Activated CD4-positive, alpha-beta T cell treated with anti-CD3 and anti-CD28 coated beads, Interleukin-2, amount 50 U/mL, for 4 hours (primary cell): ENCODE data around the gene CMIP.

Source experiments
- DNase-seq, 2 experiments: peaks; one replicate each; pipeline ENCODE4 v3.0.0-alpha.2; 2020

Gene CMIP

DNA sequence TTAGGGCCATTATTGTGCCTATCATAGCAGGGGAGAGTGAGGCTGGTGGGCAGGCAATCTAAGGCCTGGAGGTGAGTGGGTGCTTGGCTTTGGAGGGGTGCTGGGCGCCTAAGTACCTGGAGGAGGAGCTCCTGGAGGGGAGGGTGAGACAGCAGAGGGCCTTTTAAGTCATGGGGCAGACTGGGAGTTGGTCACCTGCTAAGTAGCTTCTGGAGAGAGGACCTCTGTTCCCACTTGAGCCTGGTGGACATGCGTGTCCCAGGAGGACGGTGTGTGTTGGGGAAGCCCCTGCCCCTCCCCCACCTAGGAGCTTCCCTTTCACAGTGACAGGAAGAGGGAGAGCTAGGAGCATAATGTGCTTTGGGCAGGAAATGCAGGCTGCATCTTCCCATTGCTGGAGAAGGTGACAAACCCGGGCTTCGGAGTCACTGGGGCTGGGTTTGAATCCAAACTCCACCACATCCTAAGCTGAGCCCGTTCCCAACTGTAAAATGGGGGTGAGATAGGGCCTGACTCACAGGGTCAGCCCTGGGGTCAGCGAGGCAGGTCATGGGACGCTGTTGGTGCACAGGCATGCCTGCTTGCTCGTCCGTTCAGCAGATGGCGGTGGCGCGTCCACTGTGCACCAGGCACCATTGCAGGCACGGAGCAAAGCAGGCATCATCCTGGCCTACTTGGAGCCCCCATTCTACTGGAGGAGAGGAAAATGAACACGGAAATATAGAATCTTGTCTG, 37.9 kb downstream of the CMIP start:
- DNase-seq: no peak

DNA sequence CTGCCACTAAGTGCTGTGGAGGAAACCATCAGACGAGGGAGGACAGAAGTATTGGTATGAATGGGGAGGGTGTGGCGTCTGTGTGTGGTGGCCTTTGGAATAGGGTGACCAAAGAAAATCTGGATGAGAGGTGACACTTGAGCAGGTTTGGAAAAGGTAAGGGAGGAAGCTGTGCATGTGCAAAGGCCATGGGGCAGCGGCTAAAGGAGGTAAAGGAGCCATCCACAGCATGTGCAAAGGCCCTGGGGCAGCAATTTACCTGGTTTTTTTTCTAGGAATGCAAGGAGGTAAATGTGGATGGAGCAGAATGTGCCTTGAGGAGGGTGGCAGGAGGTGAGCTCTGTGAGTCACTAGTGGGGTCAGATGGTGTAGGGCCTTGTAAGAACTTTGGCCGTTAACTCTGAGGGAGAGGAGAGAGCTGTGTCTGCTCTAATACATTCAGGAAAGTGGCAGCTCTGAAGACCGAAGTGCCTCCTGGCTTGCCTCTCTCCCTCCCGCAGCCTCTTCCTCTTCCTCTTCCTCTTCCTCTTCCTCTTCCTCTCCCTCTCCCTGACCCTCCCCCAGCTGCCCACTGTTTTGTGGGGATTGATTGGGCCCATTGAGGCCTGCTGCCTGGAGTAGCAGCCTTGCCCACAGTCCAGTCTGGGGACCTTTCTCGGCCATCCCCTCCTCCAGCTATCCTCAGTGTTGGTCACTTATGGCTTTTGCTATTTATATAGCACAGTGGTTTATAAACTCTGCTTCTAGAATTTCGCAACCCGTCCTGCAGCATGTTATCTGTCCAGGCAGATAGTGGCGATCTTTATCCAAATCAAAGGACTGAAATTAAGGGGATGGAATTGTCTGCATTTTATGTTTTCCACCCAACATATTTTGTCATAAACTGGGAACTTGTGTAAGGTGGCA, 38.7 kb downstream of the CMIP start:
- DNase-seq: no peak

DNA sequence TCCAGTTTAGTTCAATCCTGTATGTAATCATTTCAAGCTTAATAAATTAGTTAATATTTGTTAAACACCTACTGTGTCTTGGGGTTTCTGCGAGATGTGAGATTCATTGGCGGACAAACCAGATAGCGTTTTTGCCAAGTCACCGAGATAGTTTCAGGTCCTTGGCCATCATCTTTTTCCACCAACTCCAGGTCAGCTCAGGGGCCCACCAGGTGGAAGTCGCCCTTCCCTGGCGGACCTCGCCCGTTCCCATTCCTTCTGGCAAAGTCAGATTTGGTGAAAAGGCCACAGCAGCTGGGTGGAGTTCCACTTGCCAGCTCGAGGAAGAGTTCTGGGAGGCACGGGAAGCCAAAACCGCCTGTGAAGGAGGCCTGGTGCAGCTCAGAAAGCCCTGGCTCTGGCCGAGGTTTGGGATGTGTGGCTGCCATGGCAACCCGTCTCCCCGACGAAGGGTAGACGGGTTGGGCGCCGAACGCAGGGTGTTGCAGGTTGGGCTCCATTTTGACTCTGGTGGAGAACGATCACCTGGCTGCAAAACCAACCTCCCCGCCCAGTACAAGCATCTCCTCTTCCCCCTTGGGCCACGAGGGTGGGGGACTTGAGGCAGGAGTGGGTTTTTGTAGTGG, 39.5 kb downstream of the CMIP start:
- DNase-seq: no peak

DNA sequence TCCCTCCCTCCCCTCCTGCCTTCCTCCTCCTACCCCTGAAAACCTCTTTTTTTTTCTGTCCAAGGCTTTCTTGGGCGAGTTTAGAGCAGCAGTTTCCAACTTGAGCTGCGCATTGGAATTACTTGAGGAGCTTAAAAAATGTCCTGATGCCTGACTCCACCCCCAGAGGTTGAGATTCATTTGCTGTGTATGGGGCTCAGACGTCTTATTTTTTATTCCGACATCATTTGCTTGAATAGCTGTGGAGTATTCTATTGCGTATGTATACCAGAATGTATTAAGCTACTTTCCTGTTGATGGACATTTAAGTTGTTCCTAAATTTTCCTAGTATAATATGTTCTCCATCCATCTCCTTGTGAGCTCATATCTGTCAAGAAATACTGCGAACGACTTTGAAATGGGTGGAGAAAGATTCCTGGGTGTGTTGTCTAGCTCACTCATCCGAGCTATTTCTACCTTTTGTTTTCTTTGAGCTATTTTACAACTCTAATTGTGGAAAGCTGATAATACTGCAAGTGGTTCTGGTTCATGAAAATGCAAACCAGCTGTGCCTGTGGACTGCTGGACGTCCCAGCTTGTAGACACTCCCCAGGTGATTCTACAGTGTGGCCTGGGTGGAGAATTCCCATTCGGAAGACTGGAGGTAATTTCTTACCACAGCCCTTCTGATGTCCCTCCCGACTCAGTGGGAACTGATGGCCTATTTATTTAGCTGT, 40.5 kb downstream of the CMIP start:
- DNase-seq: no peak

DNA sequence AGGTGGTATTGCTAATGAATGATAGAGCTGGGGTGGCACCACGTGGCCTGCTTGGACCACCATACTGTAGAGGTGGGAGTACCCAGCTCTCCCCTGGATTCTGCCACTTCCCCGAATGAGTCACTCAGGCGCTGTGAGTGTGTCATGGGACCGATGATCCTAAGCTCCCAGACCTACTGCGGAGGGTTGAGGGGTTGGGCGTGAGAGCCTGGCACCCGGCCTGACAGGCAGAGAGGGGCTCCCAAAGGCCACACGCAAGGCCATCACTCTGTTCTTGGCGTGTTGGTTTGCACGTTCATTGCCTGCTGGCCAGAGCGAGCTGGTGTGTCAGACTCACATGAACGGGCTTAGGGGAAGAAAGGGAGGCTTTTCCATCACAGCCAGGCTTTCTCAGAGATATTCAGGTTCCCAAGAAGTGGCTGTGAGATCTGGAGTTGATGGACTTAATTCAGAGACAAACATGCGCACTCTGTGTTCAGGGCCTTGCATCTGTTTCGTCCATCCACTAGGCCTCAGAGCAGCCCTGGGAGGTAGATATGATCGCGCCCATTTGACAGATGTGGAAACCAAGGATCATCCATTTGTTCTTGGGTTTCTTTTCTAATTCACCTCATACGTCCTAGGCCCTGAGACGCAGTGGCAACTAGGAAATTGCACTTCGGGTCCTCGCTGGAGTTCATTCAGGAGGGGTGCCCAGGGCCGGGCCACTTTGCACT, 41.4 kb downstream of the CMIP start:
- no peak for DNase-seq

DNA sequence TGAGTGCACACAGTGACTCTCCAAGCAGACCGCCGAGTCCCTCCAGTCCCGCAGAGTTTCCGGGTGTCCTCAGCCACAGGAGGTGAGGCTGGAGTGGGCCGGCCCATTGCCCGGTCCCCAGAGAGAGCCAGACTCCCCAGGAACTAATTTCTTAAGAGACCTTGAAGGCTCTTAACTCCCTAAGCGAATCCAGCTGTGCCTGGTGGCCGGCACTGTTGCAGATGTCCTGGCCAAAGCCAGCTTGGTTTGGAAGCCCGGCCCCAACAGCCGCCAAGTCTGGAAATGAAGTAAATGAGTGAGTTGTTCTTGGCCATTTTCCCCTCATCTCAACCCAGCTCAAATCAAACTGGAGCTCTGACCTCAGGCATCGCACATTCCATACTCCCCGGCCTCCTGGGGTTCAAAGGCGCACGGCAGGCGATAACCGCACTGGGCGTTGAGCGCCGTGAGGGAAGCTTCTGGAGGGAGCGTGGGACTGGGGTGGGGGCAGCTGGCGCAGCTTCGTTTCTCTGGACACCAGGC, 42.0 kb downstream of the CMIP start:
- DNase-seq: no peak

DNA sequence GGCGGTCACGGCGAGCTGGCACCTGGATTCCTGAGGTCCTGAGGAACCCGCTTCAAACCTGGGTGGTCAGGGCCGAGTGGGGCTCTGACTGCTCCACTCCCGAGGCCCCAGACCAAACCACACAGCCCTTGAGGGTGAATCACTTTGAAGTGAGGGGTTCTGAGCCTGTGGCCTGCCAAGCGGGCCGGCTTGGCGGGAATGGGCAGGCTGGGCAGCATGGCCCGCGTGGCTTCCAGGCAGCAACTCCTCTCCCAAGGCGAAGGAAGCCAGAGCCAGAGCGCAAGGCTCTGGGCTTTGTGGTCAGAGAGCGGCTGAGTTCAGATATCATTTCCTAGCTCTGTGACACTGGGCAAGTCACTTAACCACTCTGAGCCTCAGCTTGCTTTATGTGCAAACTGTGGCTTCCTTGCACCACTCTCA, 42.7 kb downstream of the CMIP start:
- DNase-seq: no peak

DNA sequence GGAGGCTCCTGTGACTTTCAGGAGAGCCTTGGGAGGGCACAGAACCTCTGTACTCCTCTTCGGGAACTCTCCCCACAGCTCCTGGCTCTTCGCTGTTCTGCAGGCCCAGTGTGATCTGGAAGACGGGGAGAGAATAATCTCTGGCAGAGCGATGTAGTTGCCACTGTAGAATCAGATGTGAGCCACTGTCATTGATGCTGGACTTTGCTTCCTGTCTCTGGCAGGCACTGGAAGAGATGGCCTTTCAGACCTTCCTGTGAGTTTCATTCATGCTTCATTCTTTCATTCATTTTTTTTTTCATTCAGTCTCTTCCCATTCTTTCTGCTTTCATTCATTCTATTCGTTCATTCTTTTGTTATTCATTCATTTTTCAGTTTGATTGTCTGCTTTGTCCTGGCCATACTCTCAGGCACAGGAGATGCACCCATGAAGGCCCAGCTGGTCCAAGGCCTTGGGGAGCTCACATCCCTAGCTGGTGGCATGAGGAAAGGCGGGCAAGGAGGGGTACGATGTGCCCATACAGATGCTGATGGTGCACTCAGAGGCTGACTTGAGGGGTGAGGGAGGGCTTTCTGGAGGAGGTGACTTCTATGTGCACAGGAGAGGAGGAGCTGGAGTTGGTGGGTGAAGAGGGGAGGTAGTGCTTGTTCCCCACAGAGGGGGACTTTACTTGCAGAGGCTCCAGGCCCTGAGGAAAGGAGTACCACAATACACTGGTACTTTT, 44.2 kb downstream of the CMIP start:
- DNase-seq: no peak

DNA sequence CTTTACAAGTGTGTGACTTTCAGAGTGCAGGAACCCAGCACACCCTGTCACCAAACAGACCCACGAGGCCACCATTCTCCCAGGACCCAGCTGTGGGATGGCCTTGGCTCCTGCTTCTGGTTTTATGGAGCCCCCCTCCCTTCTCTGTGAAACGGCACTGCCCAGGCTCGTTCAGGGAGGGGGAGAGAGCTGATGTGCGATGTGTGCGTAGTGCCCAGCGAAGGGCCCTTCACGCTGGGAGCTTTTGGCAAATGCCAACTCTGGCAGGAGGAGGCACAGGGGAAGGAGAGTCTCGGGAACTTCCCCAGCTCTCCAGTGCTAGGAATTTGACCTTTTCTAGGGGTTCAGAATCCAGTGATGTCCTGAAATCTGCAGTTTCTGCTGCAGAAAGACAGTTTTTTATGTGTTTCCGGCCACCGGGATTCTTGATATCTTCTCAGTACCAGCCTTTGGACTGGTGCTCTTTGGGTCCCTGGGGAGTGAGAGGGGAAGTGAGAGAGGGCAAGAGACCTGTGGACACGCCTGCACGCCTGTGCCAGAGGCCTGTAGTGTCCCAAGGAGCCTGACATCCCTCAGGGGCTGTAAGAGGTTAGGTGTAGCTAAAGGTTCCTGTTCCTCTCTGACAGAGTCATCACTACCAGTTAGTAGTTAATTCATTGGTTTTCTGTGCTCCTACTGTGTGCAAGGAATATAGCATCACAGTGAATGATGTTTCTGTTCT, 45.1 kb downstream of the CMIP start:
- no peak for DNase-seq

DNA sequence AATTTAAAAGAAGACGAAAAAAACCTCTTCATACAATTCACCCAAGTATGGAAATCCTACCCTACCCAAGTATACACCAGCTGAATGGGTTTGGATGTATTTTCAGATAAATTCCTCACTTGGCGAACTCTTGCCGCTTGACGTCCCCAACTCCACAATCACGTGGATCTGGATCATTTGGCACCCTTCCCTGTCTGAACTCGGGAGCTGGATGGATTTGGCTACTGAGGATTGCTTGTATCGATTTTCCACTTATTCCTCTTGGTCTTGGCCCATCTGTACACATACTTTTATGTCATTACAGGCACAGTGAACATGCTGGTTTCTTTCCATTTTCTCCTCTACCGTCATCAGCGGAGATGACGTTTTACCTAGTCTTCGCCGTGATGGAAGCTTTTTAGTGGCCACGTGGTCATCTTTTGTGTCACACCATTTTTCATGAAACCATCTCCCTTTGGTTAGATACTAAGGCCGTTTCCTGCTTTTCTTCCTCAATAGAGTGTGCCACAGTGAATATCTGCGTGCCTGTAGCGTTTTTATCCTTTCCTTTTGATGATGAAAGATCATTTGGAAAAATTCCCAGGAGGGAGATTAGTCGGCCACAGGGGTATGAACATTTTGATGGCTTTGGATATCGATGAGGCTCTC, 47.1 kb downstream of the CMIP start:
- no peak for DNase-seq

DNA sequence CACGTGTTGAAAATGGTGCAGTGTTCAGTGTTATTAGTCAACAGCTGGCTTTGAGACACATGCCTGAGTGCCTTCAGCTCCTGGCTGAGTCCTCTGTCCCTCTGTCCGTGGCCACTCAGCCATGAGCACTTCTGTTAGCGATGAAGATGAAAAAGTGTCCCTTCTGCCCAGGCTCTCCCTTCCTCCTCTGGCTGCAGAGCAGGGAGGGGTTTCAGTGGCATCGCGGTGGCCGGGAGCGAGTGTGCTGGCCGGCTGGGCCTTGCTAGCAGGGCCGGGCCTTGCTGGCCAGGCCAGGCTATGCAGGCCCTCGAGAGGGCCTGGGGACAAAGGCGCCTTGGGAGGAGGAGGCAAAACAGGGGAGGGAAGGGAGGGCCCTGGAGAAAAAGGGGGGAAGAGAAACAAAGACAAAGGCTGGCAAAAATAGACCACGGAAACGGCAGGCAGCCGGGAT, 47.7 kb downstream of the CMIP start:
- DNase-seq: no peak

DNA sequence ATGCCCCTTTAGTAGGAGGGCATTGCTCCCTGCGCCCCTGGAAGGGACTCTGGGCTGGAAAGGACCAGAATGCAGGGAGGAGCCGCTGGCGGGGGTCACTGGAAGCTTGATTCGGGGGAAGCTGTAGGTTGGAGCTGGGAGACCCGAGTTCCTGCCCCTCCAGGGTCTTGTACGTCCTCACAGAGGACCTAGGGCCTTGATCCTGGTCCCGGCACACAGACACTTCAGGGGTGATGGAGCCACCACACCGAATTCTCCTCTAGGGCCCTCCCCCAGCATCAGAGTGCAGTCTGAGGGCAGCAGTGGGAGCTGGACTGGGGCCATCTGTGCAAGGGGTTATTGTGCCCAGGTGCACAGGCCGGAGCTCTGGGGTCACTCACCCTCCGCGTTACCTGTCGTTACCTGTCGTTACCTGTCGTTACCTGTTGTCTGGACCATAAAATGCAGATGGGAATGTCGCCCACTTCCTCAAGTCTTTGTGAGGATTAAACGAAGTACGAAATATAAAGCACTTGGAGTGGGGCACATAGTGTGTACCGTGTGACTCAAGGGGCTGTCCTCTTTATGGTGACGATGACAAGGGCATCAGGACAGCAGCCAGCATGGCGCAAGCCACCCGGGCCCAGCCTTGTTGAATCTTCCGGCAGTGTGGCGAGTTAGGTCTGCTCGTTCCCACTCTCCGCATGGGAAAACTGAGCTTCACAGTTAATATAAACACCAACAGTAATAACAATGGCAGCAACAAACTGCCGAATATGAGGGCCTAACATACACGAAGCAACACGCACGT, 48.6 kb downstream of the CMIP start:
- DNase-seq: no peak

DNA sequence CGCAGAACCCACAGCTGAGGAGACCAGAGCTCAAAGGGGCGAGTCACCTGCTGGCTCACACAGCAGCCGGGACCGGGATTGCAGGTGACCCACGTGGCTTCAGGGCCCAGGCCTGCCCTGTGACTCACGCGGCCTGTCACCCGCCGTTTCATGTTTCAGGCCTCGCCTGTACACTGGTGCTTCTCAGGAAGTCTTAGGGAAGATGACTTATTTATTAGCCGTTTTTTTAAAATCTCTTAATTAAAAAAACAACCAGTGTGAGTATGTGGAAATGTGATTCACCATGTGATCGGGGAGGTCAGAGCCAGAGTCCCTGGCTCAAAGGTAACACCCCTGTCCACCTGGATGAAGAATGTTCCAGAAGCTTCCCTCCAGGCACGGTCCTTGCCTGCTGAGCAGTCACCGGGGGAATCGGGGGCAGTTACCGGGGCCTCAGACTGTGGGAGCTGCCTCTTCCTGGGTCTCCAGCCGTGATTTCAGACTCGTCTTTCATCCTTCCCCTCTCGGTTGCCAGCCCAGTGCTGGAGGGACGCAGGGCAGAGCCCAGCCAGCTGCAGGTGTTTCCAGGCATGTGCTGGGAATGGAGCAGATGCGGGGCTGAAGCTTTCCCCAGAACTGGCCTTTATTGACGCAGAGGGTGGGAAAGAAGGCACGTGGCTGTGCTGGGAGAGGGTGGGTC, 49.3 kb downstream of the CMIP start:
- DNase-seq: peak; percentile 13 to 15

DNA sequence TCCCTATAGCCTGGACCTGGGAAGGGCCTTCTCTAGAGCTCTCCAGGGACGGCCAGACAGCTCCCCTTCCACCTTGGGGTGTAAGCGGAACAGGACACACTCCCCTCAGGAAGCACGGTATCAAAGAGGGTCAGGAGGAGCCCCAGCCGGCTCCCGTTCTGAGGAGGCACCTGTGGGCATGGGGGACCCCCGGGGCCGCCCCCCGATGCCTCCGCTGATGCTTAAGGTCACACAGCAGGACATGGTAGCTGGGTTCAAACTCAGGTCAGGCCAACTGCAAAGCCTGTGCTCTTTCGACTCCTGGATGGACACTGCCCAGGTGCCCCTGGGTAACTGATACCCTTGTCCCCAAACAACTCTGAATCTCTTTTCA, 49.8 kb downstream of the CMIP start:
- no peak for DNase-seq

DNA sequence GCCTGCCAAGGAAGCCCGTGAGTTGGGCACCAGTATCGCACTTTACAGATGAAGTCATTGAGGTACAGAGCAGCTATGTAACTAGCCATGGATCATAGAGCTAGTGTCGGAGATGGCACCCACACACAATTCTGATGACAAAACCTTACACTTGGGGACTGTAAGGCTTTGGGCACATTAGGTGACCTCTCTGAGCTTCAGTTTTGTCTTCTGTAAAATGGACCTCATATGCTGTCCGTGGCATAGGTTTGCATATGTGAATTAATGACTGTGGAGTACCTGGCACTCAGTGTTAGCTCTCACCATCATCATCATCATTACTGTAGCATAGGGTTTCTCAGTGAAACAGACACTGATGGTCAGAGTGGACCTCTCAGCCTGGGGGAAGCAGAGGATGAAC, 50.3 kb downstream of the CMIP start:
- no peak for DNase-seq

DNA sequence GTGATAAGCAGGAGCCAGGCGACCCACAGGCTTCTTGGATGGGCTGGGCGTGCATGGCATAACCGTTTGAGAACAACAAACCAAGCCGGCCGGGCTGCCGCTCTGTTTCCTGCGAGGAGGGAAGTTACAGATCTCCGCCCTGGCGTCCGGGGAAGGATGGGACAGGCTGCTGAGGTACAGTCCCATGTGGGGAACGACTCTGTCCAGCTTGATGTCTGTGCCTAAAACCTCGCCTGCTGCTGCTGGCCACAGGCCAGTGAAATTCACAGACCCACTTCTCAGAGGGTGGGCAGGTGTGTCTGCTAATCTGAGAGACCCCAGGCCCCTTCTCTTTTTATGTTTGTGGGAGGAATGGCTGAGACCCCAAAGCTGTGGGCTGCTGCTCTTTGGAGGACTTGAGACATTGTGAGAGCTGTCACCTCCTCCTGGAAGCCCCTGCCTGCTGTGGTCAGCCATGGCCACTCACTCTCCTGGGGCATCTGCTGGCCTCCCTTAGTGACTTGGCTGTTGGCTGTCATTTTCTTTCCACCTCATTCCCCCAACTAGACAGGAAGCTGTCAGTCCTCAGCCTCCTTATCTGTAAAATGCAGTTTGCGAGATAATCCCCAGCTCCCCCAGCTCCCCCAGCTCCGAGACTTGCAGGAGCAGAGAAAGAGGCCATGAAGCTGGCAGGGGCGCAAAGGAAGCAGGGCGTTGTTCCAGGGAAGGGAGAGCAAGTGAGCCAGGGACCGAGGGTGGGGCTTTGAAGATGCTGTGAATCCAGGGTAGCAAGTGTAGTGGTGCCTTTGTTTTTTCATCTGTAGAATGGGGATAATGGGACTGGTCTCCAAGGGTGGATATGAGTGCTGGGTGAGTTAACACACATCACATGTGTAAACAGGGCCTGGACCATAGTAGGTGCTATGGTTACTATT, 51.0 kb downstream of the CMIP start:
- DNase-seq: no peak

DNA sequence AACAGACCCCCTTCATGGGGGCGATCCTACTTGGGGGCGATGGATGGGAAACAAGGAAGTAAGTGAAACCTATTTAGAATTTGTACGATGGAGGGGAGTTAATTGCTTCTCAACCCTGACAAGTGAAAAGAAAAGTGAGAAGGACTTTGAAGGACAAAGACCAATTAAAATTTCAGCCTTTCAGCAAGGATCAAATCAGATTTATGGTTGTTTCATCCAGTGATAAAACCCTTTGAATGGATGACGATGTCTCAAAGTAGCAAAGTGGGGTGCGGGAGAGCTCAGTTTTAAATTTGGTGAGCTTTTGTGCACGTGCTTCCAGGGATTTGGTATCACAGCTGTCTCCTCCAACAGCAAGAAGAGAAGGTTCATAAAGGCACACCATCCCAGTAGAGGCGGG, 51.7 kb downstream of the CMIP start:
- no peak for DNase-seq

DNA sequence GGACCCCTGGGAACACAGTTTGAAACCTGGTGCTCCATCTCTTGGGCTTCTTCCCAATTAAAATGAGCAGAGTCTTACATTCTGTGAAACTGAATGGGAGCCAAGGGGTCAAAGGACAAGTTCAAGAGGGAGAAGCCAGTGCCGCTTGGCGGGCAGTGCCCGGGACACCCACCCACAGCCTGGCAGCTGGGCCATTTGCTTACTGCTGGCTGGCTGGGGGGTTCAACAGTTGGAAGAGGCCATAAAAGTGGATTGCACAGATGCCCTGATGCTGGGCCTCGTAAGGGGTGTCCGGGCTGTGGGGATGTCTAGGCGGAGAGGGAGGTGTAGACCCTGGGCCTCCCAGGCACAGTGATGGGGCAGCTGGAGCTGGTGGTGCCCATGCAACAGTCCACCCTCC, 52.1 kb downstream of the CMIP start:
- no peak for DNase-seq
